K562 (cell line): ENCODE data around the gene GAPDHS. TPM values are rescaled to one million over a fixed set of nuclear protein-coding genes. Genes with fewer than 3 reads are reported as not detected.

ENCODE experiments used
- ATAC-seq: fragments of 200-7000 bp; cut with Tn5 transposase; 3 replicates; pipeline ENCODE4 v1.9.1; 2020; ENCODE audit warnings: moderate library complexity
- BruUV-seq: library from RNA; stranded (reverse); fragments of 400-500 nt; replicated peaks from 2 replicates; lab custom pipeline; 2021; lab: Mats Ljungman, UMichigan
- CTCF ChIA-PET: fragments of 300-600 bp; formaldehyde crosslinking; extraction: SDS; loops from one replicate; lab custom pipeline; 2021; ENCODE audit warnings: low intra/inter-chr PET ratio; lab: Yijun Ruan, JAX
- POLR2A ChIA-PET: fragments of 300-600, 350-650 bp; sonication (Branson Sonifier 250); formaldehyde crosslinking; extraction: SDS; loops from one replicate; lab custom pipeline; 2021; ENCODE audit warnings: antibody characterized with exemption, inconsistent platforms; lab: Yijun Ruan, JAX
- DNase-seq, 4 experiments: peaks; one replicate each; pipeline versions ENCODE4 v3.0.0 to v3.0.0-alpha.2; 2011 to 2018; ENCODE audit warnings: low spot score in 3 of 4, mixed read lengths in 3 of 4; ENCODE audit errors: extremely low read depth in 1 of 4
- FAIRE-seq: peaks from 2 replicates; lab custom pipeline; 2011; peaks lifted over from hg19 to GRCh38; lab: Jason Lieb, UNC
- H2AFZ ChIP-seq: 2 replicates; pipeline ENCODE4 v1.6.0; 2011; ENCODE audit warnings: low read depth, low read length, control low read depth, inconsistent platforms
- H3K27ac ChIP-seq: fragments of 200-600 bp; 3 replicates; pipeline ENCODE4 v1.8.0; 2011; ENCODE audit warnings: low read depth, mild to moderate bottlenecking, control low read depth, inconsistent platforms, low read length, moderate library complexity, mixed read lengths; ENCODE audit errors: extremely low read depth
- H3K27me3 ChIP-seq, 2 experiments: fragments of 300-600 bp in 1 of 2; 2 replicates in 1 of 2; 3 replicates in 1 of 2; pipeline versions ENCODE4 v1.6.0 to v1.8.0; 2011; ENCODE audit warnings: inconsistent platforms in 2 of 2, low read length in 2 of 2, mild to moderate bottlenecking in 1 of 2, mixed read lengths in 1 of 2, moderate library complexity in 1 of 2; ENCODE audit not compliant: control insufficient read depth in 2 of 2, insufficient read depth in 2 of 2
- H3K36me3 ChIP-seq: fragments of 300-600 bp; 3 replicates; pipeline ENCODE4 v1.8.0; 2011; ENCODE audit warnings: mild to moderate bottlenecking, low read length, inconsistent platforms; ENCODE audit not compliant: control insufficient read depth, insufficient read depth
- H3K4me1 ChIP-seq, 2 experiments: fragments of 200-600 bp in 1 of 2; replicated peaks in 1 of 2; 2 replicates in 1 of 2; 3 replicates in 1 of 2; pipeline versions ENCODE4 v1.5.1 to v1.8.0; 2011; ENCODE audit warnings: inconsistent platforms in 2 of 2, low read length in 2 of 2, mild to moderate bottlenecking in 1 of 2, mixed read lengths in 1 of 2, moderate library complexity in 1 of 2; ENCODE audit not compliant: control insufficient read depth in 2 of 2, insufficient read depth in 2 of 2
- H3K4me2 ChIP-seq: 2 replicates; pipeline ENCODE4 v1.6.1; 2011; ENCODE audit warnings: low read length, control low read depth, inconsistent platforms, mixed read lengths; ENCODE audit not compliant: insufficient read depth
- H3K4me3 ChIP-seq: fragments of 200-600 bp; sonication (generic), shearing (Covaris generic); 2 replicates; pipeline ENCODE4 v1.5.1; 2016; ENCODE audit warnings: control low read depth, inconsistent platforms
- H3K79me2 ChIP-seq: fragments of 200-600 bp; 3 replicates; pipeline ENCODE4 v1.8.0; 2011; ENCODE audit warnings: low read length, inconsistent platforms; ENCODE audit not compliant: control insufficient read depth, insufficient read depth
- H3K9ac ChIP-seq, 2 experiments: 2 replicates each; pipeline versions ENCODE4 v1.6.0 to v1.6.1; 2011; ENCODE audit warnings: low read depth in 2 of 2, low read length in 2 of 2, control low read depth in 1 of 2, inconsistent platforms in 1 of 2, mild to moderate bottlenecking in 1 of 2, mixed read lengths in 1 of 2; ENCODE audit not compliant: insufficient read depth in 1 of 2
- H3K9me1 ChIP-seq: one replicate; pipeline ENCODE4 v1.6.0; 2011; ENCODE audit warnings: inconsistent platforms, mild to moderate bottlenecking, low read length, moderate library complexity; ENCODE audit not compliant: control insufficient read depth, insufficient read depth
- H3K9me3 ChIP-seq: replicated peaks from 2 replicates; pipeline ENCODE4 v1.5.1; 2011; ENCODE audit warnings: low read depth, low read length, inconsistent platforms; ENCODE audit not compliant: control insufficient read depth, insufficient read depth
- H4K20me1 ChIP-seq: replicated peaks from 2 replicates; pipeline ENCODE4 v1.6.1; 2011; ENCODE audit warnings: low read length, inconsistent platforms, mixed read lengths; ENCODE audit not compliant: control insufficient read depth, insufficient read depth
- CEBPB ChIP-seq: fragments of 450-650 bp; IDR thresholded peaks from 2 replicates; pipeline ENCODE4 v1.6.1; 2016; ENCODE audit warnings: missing genetic modification characterization, missing compliant biosample characterization
- POLR2A ChIP-seq: fragments of 450-650 bp; conservative IDR thresholded peaks from 2 replicates; pipeline ENCODE4 v1.6.1; 2016
- POLR2AphosphoS2 ChIP-seq: IDR thresholded peaks from 2 replicates; pipeline ENCODE4 v1.6.1; 2012; ENCODE audit warnings: low read length, improper control_type of control experiment
- POLR2AphosphoS5 ChIP-seq: IDR thresholded peaks from 2 replicates; pipeline ENCODE4 v1.6.1; 2011; ENCODE audit warnings: mild to moderate bottlenecking, low read depth, low read length, moderate library complexity; ENCODE audit not compliant: control insufficient read depth, insufficient read depth
- POLR3G ChIP-seq: IDR thresholded peaks from 2 replicates; pipeline ENCODE4 v1.6.1; 2011; ENCODE audit not compliant: insufficient read length, insufficient replicate concordance; ENCODE audit errors: extremely low read depth
- XRCC3 ChIP-seq: fragments of 450-650 bp; IDR thresholded peaks from 2 replicates; pipeline ENCODE4 v1.6.1; 2017; ENCODE audit warnings: mild to moderate bottlenecking, moderate library complexity
- ZFX ChIP-seq: sonication (generic); formaldehyde crosslinking; IDR thresholded peaks from 2 replicates; pipeline ENCODE4 v1.8.0; 2022; ENCODE audit warnings: mild to moderate bottlenecking, missing genetic modification reagents, moderate library complexity
- ZNF174 ChIP-seq: fragments of 250-450 bp; sonication (Bioruptor Pico); IDR thresholded peaks from 2 replicates; pipeline ENCODE4 v1.4.0; 2020; ENCODE audit warnings: mild to moderate bottlenecking
- ZNF197 ChIP-seq: fragments of 200-800 bp; sonication (Bioruptor generic); IDR thresholded peaks from 2 replicates; pipeline ENCODE4 v1.6.1; 2016; ENCODE audit warnings: low read depth, missing genetic modification characterization, missing compliant biosample characterization
- ZNF384 ChIP-seq: IDR thresholded peaks from 2 replicates; pipeline ENCODE4 v1.6.1; 2012; ENCODE audit warnings: low read depth, low read length, improper control_type of control experiment
- ZNF57 ChIP-seq: fragments of 450-650 bp; formaldehyde crosslinking; IDR thresholded peaks from 2 replicates; pipeline ENCODE4 v1.4.0; 2020; ENCODE audit warnings: mild to moderate bottlenecking, moderate library complexity
- WGBS: fragments of 100-300 bp; shearing (Covaris generic); methylation state at CpG from one replicate; pipeline ENCODE4 v1.1.6; 2016; ENCODE audit warnings: low coverage, mixed read lengths; ENCODE audit not compliant: insufficient coverage; ENCODE audit errors: missing lambda C conversion rate; 5-methylcytosine and 5-hydroxymethylcytosine counted together
- in situ Hi-C: fragments of 300-500 bp; cut with MboI; formaldehyde crosslinking; loops from 4 replicates; pipeline ENCODE4 v1.15.0; 2018; ENCODE audit warnings: inconsistent platforms, mixed read lengths
- intact Hi-C: fragments of 100-400 bp; cut with micrococcal nuclease; formaldehyde crosslinking; loops from 2 replicates; pipeline ENCODE4 v1.14.2; 2022
- polyA plus RNA-seq, 8 experiments: library from polyadenylated mRNA; depleted of rRNA in 4 of 8; stranded (reverse) in 5 of 8; unstranded in 3 of 8; fragments of >200 nt; fragmentation: Nextera tagmentation in 2 of 8; fragmentation: Illumina TruSeq in 1 of 8; extraction: Ambion mirVana in 2 of 8; extraction: Trizol in 1 of 8; gene quantifications; 2 replicates each; pipeline versions ENCODE4 v1.2.1 to v1.2.3, GENCODE V29; 2011 to 2014; ENCODE audit warnings: inconsistent platforms in 1 of 8, missing spikeins in 1 of 8
- total RNA-seq, 7 experiments: library from RNA; depleted of rRNA in 6 of 7; stranded (reverse); fragments of >200 nt in 6 of 7; fragmentation: Illumina TruSeq in 2 of 7; extraction: Trizol in 2 of 7; gene quantifications; 2 replicates each; pipeline versions ENCODE4 v1.2.1 to v1.2.3, GENCODE V29; 2011 to 2021; ENCODE audit warnings: low replicate concordance in 1 of 7
- TF ChIP-seq, protein P1 (sequence below): fragments of 250-450 bp; sonication (Bioruptor Pico); IDR thresholded peaks from 2 replicates; pipeline ENCODE4 v1.4.0; 2020

The GAPDHS gene
- total and polyA plus RNA-seq, 9 of the 15 experiments (the other 6 are each of a cell fraction or from before 2014, with no cell fraction given) = 0.08 to 0.12 TPM; not detected in 7

GRCh38 chr19:35519291-35519690, 14.0 kb upstream of the GAPDHS start:
- intact Hi-C loops = no loop called here
- ATAC-seq = no peak; the same call in 2 of the 3 replicates
- BruUV-seq = no TSS peak
- H3K4me1 ChIP-seq = peaks cover 0 to 4% of the 10 kb centered on the region in 2 experiments; a peak in 3 of 5 replicates
- H3K79me2 ChIP-seq = no peaks in the 10 kb centered on the region
- H2AFZ ChIP-seq = no peak overlapping the region
- no peaks in the 10 kb centered on the region for H3K9me1 ChIP-seq
- ChIA-PET CTCF (no interaction called here), POLR2A (interaction anchor here (1.0 to 1.3 kb wide), 2 partner anchors 9 kb away, joined by 3 to 5 read pairs; no protein-coding TSS in a partner anchor)
- no peak for FAIRE-seq
- 8% methylated on average over 7 of the region's 7 CpGs for WGBS
- DNase-seq = no peak
- H3K4me3 ChIP-seq = no peak overlapping the region
- H3K27ac ChIP-seq = no peak overlapping the region
- H3K27me3 ChIP-seq = peaks cover 19 to 59% of the 10 kb centered on the region in 2 experiments; a peak in 4 of 5 replicates
- peaks cover 4% of the 10 kb centered on the region; the same call in 1 of the 2 replicates for H4K20me1 ChIP-seq
- no peaks in the 10 kb centered on the region for H3K9me3 ChIP-seq
- H3K36me3 ChIP-seq = no peaks in the 10 kb centered on the region
- in situ Hi-C loops = no loop called here
- TF ChIP-seq POLR2AphosphoS5 (no peak), ZNF384 (no peak), ZNF57 (CRISPR knock-in tag) (no peak), POLR2AphosphoS2 (no peak), CEBPB (tag) (no peak), POLR3G (no peak), XRCC3 (no peak), ZNF197 (CRISPR knock-in tag) (no peak), ZNF174 (CRISPR knock-in tag) (no peak), POLR2A (no peak), ZFX (no peak)
- TF ChIP-seq, protein P1, sequence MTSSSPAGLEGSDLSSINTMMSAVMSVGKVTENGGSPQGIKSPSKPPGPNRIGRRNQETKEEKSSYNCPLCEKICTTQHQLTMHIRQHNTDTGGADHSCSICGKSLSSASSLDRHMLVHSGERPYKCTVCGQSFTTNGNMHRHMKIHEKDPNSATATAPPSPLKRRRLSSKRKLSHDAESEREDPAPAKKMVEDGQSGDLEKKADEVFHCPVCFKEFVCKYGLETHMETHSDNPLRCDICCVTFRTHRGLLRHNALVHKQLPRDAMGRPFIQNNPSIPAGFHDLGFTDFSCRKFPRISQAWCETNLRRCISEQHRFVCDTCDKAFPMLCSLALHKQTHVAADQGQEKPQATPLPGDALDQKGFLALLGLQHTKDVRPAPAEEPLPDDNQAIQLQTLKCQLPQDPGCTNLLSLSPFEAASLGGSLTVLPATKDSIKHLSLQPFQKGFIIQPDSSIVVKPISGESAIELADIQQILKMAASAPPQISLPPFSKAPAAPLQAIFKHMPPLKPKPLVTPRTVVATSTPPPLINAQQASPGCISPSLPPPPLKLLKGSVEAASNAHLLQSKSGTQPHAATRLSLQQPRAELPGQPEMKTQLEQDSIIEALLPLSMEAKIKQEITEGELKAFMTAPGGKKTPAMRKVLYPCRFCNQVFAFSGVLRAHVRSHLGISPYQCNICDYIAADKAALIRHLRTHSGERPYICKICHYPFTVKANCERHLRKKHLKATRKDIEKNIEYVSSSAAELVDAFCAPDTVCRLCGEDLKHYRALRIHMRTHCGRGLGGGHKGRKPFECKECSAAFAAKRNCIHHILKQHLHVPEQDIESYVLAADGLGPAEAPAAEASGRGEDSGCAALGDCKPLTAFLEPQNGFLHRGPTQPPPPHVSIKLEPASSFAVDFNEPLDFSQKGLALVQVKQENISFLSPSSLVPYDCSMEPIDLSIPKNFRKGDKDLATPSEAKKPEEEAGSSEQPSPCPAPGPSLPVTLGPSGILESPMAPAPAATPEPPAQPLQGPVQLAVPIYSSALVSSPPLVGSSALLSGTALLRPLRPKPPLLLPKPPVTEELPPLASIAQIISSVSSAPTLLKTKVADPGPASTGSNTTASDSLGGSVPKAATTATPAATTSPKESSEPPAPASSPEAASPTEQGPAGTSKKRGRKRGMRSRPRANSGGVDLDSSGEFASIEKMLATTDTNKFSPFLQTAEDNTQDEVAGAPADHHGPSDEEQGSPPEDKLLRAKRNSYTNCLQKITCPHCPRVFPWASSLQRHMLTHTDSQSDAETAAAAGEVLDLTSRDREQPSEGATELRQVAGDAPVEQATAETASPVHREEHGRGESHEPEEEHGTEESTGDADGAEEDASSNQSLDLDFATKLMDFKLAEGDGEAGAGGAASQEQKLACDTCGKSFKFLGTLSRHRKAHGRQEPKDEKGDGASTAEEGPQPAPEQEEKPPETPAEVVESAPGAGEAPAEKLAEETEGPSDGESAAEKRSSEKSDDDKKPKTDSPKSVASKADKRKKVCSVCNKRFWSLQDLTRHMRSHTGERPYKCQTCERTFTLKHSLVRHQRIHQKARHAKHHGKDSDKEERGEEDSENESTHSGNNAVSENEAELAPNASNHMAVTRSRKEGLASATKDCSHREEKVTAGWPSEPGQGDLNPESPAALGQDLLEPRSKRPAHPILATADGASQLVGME (CRISPR knock-in tag) = no peak
- no peak overlapping the region for H3K4me2 ChIP-seq
- H3K9ac ChIP-seq = no peak overlapping the region
